DMS 273 treated with DMSO at 0.1 percent for 48 hours (cell line): ENCODE measurements around the gene ARL5A.
"Not testable (repeated sequence)": the region's sequence is repeated elsewhere in the genome, so short reads cannot be mapped to it uniquely, and the experiment has no call there.

ENCODE experiments used
- DNase-seq: peaks from one replicate; lab custom pipeline; 2025; lab: John Stamatoyannopoulos, UW

ARL5A gene

GRCh38 chr2:151828143-151828889, at the start of gene ARL5A:
Gene ARL5A, minus strand, starts transcription at chr2:151828421. Its CDS starts 245 bp downstream, at chr2:151828176.
- DNase-seq, result peak; percentile 81

GRCh38 chr2:151875631-151876030, 47.4 kb upstream of the ARL5A start:
- DNase-seq, result not testable (repeated sequence)

- DNase-seq, result no peak
These were observed 44.2 kb upstream of the ARL5A start for GRCh38 chr2:151872463-151872862.

GRCh38 chr2:151869291-151869690, 41.1 kb upstream of the ARL5A start:
- no peak for DNase-seq

GRCh38 chr2:151862700-151863099, 34.5 kb upstream of the ARL5A start:
- DNase-seq, result no peak

GRCh38 chr2:151861174-151861573, 33.0 kb upstream of the ARL5A start:
- DNase-seq, result no peak

- no peak for DNase-seq
These were observed 32.5 kb upstream of the ARL5A start for GRCh38 chr2:151860613-151861146.

- DNase-seq, result no peak
These were observed 32.0 kb upstream of the ARL5A start for GRCh38 chr2:151860210-151860609.

- DNase-seq, result no peak
These were observed 29.4 kb upstream of the ARL5A start for GRCh38 chr2:151857650-151858049.

GRCh38 chr2:151855111-151855510, 26.9 kb upstream of the ARL5A start:
- no peak for DNase-seq

- no peak for DNase-seq
These were observed 25.0 kb upstream of the ARL5A start for GRCh38 chr2:151853070-151853758.

GRCh38 chr2:151852260-151853069, 24.2 kb upstream of the ARL5A start:
- no peak for DNase-seq

- DNase-seq, result no peak
These were observed 23.5 kb upstream of the ARL5A start for GRCh38 chr2:151851761-151852160.

GRCh38 chr2:151849413-151850010, 21.3 kb upstream of the ARL5A start:
- no peak for DNase-seq

- no peak for DNase-seq
These were observed 17.7 kb upstream of the ARL5A start for GRCh38 chr2:151845884-151846283.

- DNase-seq, result no peak
These were observed 17.3 kb upstream of the ARL5A start for GRCh38 chr2:151845481-151845880.

- no peak for DNase-seq
These were observed 16.1 kb upstream of the ARL5A start for GRCh38 chr2:151844211-151844896.

- no peak for DNase-seq
These were observed 15.5 kb upstream of the ARL5A start for GRCh38 chr2:151843691-151844061.

GRCh38 chr2:151842830-151843690, 14.8 kb upstream of the ARL5A start:
- no peak for DNase-seq

- DNase-seq, result no peak
These were observed 12.8 kb upstream of the ARL5A start for GRCh38 chr2:151841047-151841424.
